IMR-90 (cell line): ENCODE data around the gene STPG1. TPM values are rescaled to one million over a fixed set of nuclear protein-coding genes. Genes with fewer than 3 reads are reported as not detected.

ENCODE experiments used
- ATAC-seq: fragments of 200-7000 bp; cut with Tn5 transposase; 2 replicates; pipeline ENCODE4 v1.9.1; 2020; ENCODE audit warnings: low read depth, mild to moderate bottlenecking, moderate library complexity
- BruUV-seq: library from RNA; stranded (reverse); fragments of 400-500 nt; replicated peaks from 2 replicates; lab custom pipeline; 2021; lab: Mats Ljungman, UMichigan
- CTCF ChIA-PET: fragments of 300-600 bp; formaldehyde crosslinking; extraction: SDS; loops from one replicate; lab custom pipeline; 2021; ENCODE audit warnings: antibody characterized with exemption; lab: Yijun Ruan, JAX
- POLR2A ChIA-PET: fragments of 300-600 bp; sonication (Branson Sonifier 250); formaldehyde crosslinking; loops from one replicate; lab custom pipeline; 2022; ENCODE audit warnings: antibody characterized with exemption; ENCODE audit not compliant: unreplicated experiment; lab: Charles Lee
- DNase-seq: peaks from one replicate; pipeline ENCODE4 v3.0.0; 2013
- H2AFZ ChIP-seq: replicated peaks from 2 replicates; pipeline ENCODE3; 2013; ENCODE audit warnings: low read length, mild to moderate bottlenecking; ENCODE audit not compliant: poor library complexity
- H2AK5ac ChIP-seq: 2 replicates; pipeline ENCODE4 v1.6.1; 2013; ENCODE audit warnings: low read depth, low read length, inconsistent platforms
- H2AK9ac ChIP-seq: replicated peaks from 2 replicates; pipeline ENCODE3; 2013; ENCODE audit warnings: mild to moderate bottlenecking, low read depth, low read length, moderate library complexity; ENCODE audit not compliant: poor library complexity
- H2BK120ac ChIP-seq: 2 replicates; pipeline ENCODE4 v1.6.1; 2013; ENCODE audit warnings: low read depth, low read length, inconsistent platforms
- H2BK15ac ChIP-seq: 3 replicates; pipeline ENCODE4 v1.6.1; 2013; ENCODE audit warnings: low read depth, low read length, inconsistent platforms
- H2BK20ac ChIP-seq: 2 replicates; pipeline ENCODE4 v1.6.1; 2013; ENCODE audit warnings: low read depth, mild to moderate bottlenecking, inconsistent platforms, low read length, moderate library complexity
- H2BK5ac ChIP-seq: 2 replicates; pipeline ENCODE4 v1.6.1; 2013; ENCODE audit warnings: mild to moderate bottlenecking, low read depth, low read length, inconsistent platforms; ENCODE audit not compliant: poor library complexity, severe bottlenecking
- H3K14ac ChIP-seq: replicated peaks from 2 replicates; pipeline ENCODE4 v1.6.1; 2013; ENCODE audit warnings: low read depth, low read length, inconsistent platforms
- H3K18ac ChIP-seq: 2 replicates; pipeline ENCODE4 v1.6.1; 2013; ENCODE audit warnings: low read depth, low read length, control low read depth
- H3K23ac ChIP-seq: 2 replicates; pipeline ENCODE4 v1.6.1; 2013; ENCODE audit warnings: low read depth, low read length, inconsistent platforms
- H3K27ac ChIP-seq: 2 replicates; pipeline ENCODE4 v1.5.1; 2013; ENCODE audit warnings: mild to moderate bottlenecking, control low read depth, low read length; ENCODE audit not compliant: insufficient read depth
- H3K27me3 ChIP-seq: 2 replicates; pipeline ENCODE4 v1.6.1; 2013; ENCODE audit warnings: low read length; ENCODE audit not compliant: control insufficient read depth, insufficient read depth
- H3K36me3 ChIP-seq: 2 replicates; pipeline ENCODE4 v1.6.1; 2013; ENCODE audit warnings: low read length, mixed read lengths; ENCODE audit not compliant: control insufficient read depth, insufficient read depth
- H3K4ac ChIP-seq: 2 replicates; pipeline ENCODE4 v1.6.1; 2013; ENCODE audit warnings: low read depth, low read length, inconsistent platforms
- H3K4me1 ChIP-seq: 2 replicates; pipeline ENCODE4 v1.6.1; 2013; ENCODE audit warnings: low read length, mixed read lengths; ENCODE audit not compliant: control insufficient read depth, insufficient read depth
- H3K4me2 ChIP-seq: 2 replicates; pipeline ENCODE4 v1.6.1; 2013; ENCODE audit warnings: low read depth, mild to moderate bottlenecking, control low read depth, low read length, moderate library complexity
- H3K4me3 ChIP-seq: 2 replicates; pipeline ENCODE4 v1.5.1; 2013; ENCODE audit warnings: low read depth, mild to moderate bottlenecking, control low read depth, low read length, moderate library complexity; ENCODE audit not compliant: insufficient read depth
- H3K56ac ChIP-seq: 2 replicates; pipeline ENCODE4 v1.6.1; 2013; ENCODE audit warnings: low read length, inconsistent platforms; ENCODE audit not compliant: insufficient read depth; ENCODE audit errors: extremely low read depth
- H3K79me1 ChIP-seq, 2 experiments: 2 replicates each; pipeline ENCODE4 v1.6.1; 2013; ENCODE audit warnings: low read length in 2 of 2, inconsistent platforms in 1 of 2, low read depth in 1 of 2
- H3K9ac ChIP-seq: 2 replicates; pipeline ENCODE4 v1.6.1; 2013; ENCODE audit warnings: low read depth, low read length, control low read depth
- H3K9me1 ChIP-seq: 2 replicates; pipeline ENCODE4 v1.6.1; 2013; ENCODE audit warnings: low read length, inconsistent platforms; ENCODE audit not compliant: insufficient read depth
- H3K9me3 ChIP-seq: 2 replicates; pipeline ENCODE4 v1.6.1; 2013; ENCODE audit warnings: low read length; ENCODE audit not compliant: control insufficient read depth, insufficient read depth
- H4K20me1 ChIP-seq: 2 replicates; pipeline ENCODE4 v1.6.1; 2013; ENCODE audit warnings: low read length, inconsistent platforms; ENCODE audit not compliant: insufficient read depth
- H4K5ac ChIP-seq: 2 replicates; pipeline ENCODE4 v1.6.1; 2013; ENCODE audit warnings: mild to moderate bottlenecking, low read depth, low read length, control low read depth
- H4K8ac ChIP-seq, 2 experiments: 2 replicates each; pipeline ENCODE4 v1.6.1; 2013; ENCODE audit warnings: low read depth in 2 of 2, low read length in 2 of 2, control low read depth in 1 of 2, inconsistent platforms in 1 of 2
- H4K91ac ChIP-seq: 2 replicates; pipeline ENCODE4 v1.6.1; 2013; ENCODE audit warnings: low read depth, low read length, inconsistent platforms; ENCODE audit not compliant: insufficient read depth
- BHLHE40 ChIP-seq: fragments of 150-350 bp; IDR thresholded peaks from 2 replicates; pipeline ENCODE4 v1.6.1; 2016; ENCODE audit warnings: mild to moderate bottlenecking, low read depth, low read length
- CEBPB ChIP-seq: IDR thresholded peaks from 2 replicates; pipeline ENCODE4 v1.6.1; 2012; ENCODE audit warnings: low read depth, low read length, improper control_type of control experiment
- CHD1 ChIP-seq: IDR thresholded peaks from 2 replicates; pipeline ENCODE4 v1.6.1; 2012; ENCODE audit warnings: low read depth, low read length, improper control_type of control experiment
- CTCF ChIP-seq: conservative IDR thresholded peaks from 2 replicates; pipeline ENCODE4 v1.5.1; 2012; ENCODE audit warnings: mild to moderate bottlenecking, low read depth, low read length, improper control_type of control experiment
- FOS ChIP-seq: fragments of 150-350 bp; IDR thresholded peaks from 2 replicates; pipeline ENCODE4 v1.6.1; 2016; ENCODE audit warnings: low read depth, low read length
- MAFK ChIP-seq: IDR thresholded peaks from 2 replicates; pipeline ENCODE4 v1.6.1; 2012; ENCODE audit warnings: low read depth, low read length, improper control_type of control experiment
- MAZ ChIP-seq: IDR thresholded peaks from 2 replicates; pipeline ENCODE4 v1.6.1; 2012; ENCODE audit warnings: low read depth, mild to moderate bottlenecking, low read length, improper control_type of control experiment, moderate library complexity, borderline replicate concordance
- MXI1 ChIP-seq: IDR thresholded peaks from 2 replicates; pipeline ENCODE4 v1.6.1; 2012; ENCODE audit warnings: low read depth, mild to moderate bottlenecking, low read length, moderate library complexity, borderline replicate concordance
- NFE2L2 ChIP-seq: fragments of 150-350 bp; IDR thresholded peaks from 2 replicates; pipeline ENCODE4 v1.6.1; 2016; ENCODE audit warnings: low read depth, mild to moderate bottlenecking, low read length
- POLR2A ChIP-seq: IDR thresholded peaks from 2 replicates; pipeline ENCODE4 v1.6.1; 2012; ENCODE audit warnings: mild to moderate bottlenecking, low read depth, low read length
- RAD21 ChIP-seq: IDR thresholded peaks from 2 replicates; pipeline ENCODE4 v1.6.1; 2012; ENCODE audit warnings: low read length, improper control_type of control experiment
- RCOR1 ChIP-seq: IDR thresholded peaks from 2 replicates; pipeline ENCODE4 v1.6.1; 2012; ENCODE audit warnings: mild to moderate bottlenecking, low read length, improper control_type of control experiment; ENCODE audit not compliant: insufficient replicate concordance
- RFX5 ChIP-seq: IDR thresholded peaks from 2 replicates; pipeline ENCODE4 v1.8.0; 2012; ENCODE audit warnings: low read depth, mild to moderate bottlenecking, low read length, moderate library complexity
- SMC3 ChIP-seq: fragments of 150-350 bp; IDR thresholded peaks from 2 replicates; pipeline ENCODE4 v1.6.1; 2016; ENCODE audit warnings: low read depth, mild to moderate bottlenecking, antibody characterized with exemption, low read length, moderate library complexity
- WGBS, 2 experiments: methylation state at CpG; one replicate each; pipeline versions ENCODE4 v1.1.5 to v1.1.7; 2013; ENCODE audit warnings: missing lambda C conversion rate in 2 of 2; ENCODE audit not compliant: insufficient read length in 1 of 2; ENCODE audit errors: extremely low coverage in 2 of 2; 5-methylcytosine and 5-hydroxymethylcytosine counted together
- dilution Hi-C: fragments of 300-500 bp; cut with HindIII; formaldehyde crosslinking; loops from one replicate; pipeline ENCODE4 v1.14.3; 2018; ENCODE audit warnings: low sequenced_read_pairs; ENCODE audit not compliant: unreplicated experiment
- in situ Hi-C: fragments of 300-500 bp; cut with MboI; formaldehyde crosslinking; loops from 3 replicates; pipeline ENCODE4 v1.14.3; 2019; ENCODE audit warnings: low sequenced_read_pairs, inconsistent platforms, mixed read lengths
- intact Hi-C: fragments of 100-400 bp; cut with micrococcal nuclease; formaldehyde crosslinking; loops from 2 replicates; pipeline ENCODE4 v1.10.0; 2022
- polyA plus RNA-seq, 3 experiments: library from polyadenylated mRNA; depleted of rRNA; stranded (reverse); fragments of >200 nt; gene quantifications; 2 replicates each; pipeline ENCODE4 v1.2.3, GENCODE V29; 2012; ENCODE audit warnings: low replicate concordance in 1 of 3
- total RNA-seq: library from RNA; depleted of rRNA; stranded (reverse); fragments of >200 nt; gene quantifications from 2 replicates; pipeline ENCODE4 v1.2.3, GENCODE V29; 2012
- TF ChIP-seq, protein P1 (sequence below): fragments of 150-350 bp; IDR thresholded peaks from 2 replicates; pipeline ENCODE4 v1.6.1; 2017; ENCODE audit warnings: mild to moderate bottlenecking, antibody characterized with exemption, low read length, low read depth
- TF ChIP-seq, protein P2 (sequence below): fragments of 150-350 bp; IDR thresholded peaks from 2 replicates; pipeline ENCODE4 v1.6.1; 2016; ENCODE audit warnings: low read depth, mild to moderate bottlenecking, low read length, moderate library complexity, borderline replicate concordance

The STPG1 gene
- total and polyA plus RNA-seq, 2 of the 4 experiments (the other 2 are of a cell fraction), result 3.0 to 6.5 TPM

DNA sequence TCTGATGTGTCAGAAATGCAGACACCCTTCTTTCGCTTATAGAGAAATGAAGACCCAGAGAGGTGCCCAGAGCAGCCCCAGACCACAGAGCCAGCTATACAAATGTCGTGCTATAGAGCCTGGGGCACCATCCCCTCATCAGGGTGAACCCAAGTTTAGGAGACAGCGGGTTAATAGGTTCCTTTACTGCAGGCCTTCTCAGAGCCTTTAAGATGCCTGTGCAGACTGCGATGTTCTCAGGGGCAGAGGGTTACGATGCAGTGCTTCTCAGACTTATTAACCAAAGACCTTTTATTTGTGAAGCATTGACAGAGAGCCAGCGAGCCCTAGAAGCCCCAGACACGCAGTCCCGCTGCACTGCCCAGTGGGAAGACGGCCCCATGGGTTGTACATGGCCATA, 46.9 kb downstream of the STPG1 start:
- Histone ChIP-seq H3K27me3 (no peaks in the 10 kb centered on the region), H2BK120ac (no peak overlapping the region), H4K5ac (no peak overlapping the region), H2AFZ (no peak overlapping the region), H3K14ac (no peak overlapping the region), H2AK5ac (no peak overlapping the region; the same call in 1 of the 2 replicates), H3K79me1 (peaks cover 0 to 4% of the 10 kb centered on the region in 2 experiments; a peak in 1 of 4 replicates), H3K27ac (no peak overlapping the region), H3K4ac (no peak overlapping the region), H3K4me3 (no peak overlapping the region), H2BK20ac (no peak overlapping the region), H3K9me3 (no peaks in the 10 kb centered on the region), H3K4me2 (no peak overlapping the region), H3K4me1 (peaks cover 14% of the 10 kb centered on the region), H4K20me1 (peaks cover 4% of the 10 kb centered on the region; the same call in 1 of the 2 replicates), H3K56ac (no peak overlapping the region), H3K9ac (no peak overlapping the region), H4K8ac (no peak overlapping the region), H3K9me1 (peaks cover 22% of the 10 kb centered on the region), H4K91ac (no peak overlapping the region), H2BK5ac (no peak overlapping the region), H3K36me3 (no peaks in the 10 kb centered on the region), H3K18ac (no peak overlapping the region), H3K23ac (no peak overlapping the region), H2AK9ac (no peak overlapping the region), H2BK15ac (no peak overlapping the region)
- ATAC-seq (no peak), DNase-seq (no peak)
- WGBS, 2 experiments, result 98% methylated on average over 6 of the region's 9 CpGs; no CpG with 5 or more reads in 1 of the 2 experiments
- no peak for TF ChIP-seq NFE2L2
- no peak for TF ChIP-seq CEBPB
- TF ChIP-seq SMC3, result no peak
- no peak for TF ChIP-seq POLR2A
- TF ChIP-seq RCOR1, result no peak
- no peak for TF ChIP-seq MAZ
- TF ChIP-seq RAD21, result no peak
- TF ChIP-seq CTCF, result no peak
- TF ChIP-seq, protein P1, sequence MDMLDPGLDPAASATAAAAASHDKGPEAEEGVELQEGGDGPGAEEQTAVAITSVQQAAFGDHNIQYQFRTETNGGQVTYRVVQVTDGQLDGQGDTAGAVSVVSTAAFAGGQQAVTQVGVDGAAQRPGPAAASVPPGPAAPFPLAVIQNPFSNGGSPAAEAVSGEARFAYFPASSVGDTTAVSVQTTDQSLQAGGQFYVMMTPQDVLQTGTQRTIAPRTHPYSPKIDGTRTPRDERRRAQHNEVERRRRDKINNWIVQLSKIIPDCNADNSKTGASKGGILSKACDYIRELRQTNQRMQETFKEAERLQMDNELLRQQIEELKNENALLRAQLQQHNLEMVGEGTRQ, result no peak
- no peak for TF ChIP-seq FOS
- TF ChIP-seq BHLHE40, result no peak
- TF ChIP-seq MXI1, result no peak
- TF ChIP-seq, protein P2, sequence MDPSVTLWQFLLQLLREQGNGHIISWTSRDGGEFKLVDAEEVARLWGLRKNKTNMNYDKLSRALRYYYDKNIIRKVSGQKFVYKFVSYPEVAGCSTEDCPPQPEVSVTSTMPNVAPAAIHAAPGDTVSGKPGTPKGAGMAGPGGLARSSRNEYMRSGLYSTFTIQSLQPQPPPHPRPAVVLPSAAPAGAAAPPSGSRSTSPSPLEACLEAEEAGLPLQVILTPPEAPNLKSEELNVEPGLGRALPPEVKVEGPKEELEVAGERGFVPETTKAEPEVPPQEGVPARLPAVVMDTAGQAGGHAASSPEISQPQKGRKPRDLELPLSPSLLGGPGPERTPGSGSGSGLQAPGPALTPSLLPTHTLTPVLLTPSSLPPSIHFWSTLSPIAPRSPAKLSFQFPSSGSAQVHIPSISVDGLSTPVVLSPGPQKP, result no peak
- TF ChIP-seq RFX5, result no peak
- TF ChIP-seq CHD1, result no peak
- TF ChIP-seq MAFK, result no peak
- dilution Hi-C loops, result no loop called here
- intact Hi-C loops, result no loop called here
- BruUV-seq, result no TSS peak
- ChIA-PET POLR2A (no interaction called here), CTCF (interaction anchor here (0.9 to 1.5 kb wide), 2 partner anchors 19 to 165 kb away, joined by 3 to 4 read pairs; no protein-coding TSS in a partner anchor)
- in situ Hi-C loops, result no loop called here
